NCI-H1694 (cell line): ENCODE results near the gene PLEKHA7.
"Not testable (repeated sequence)": the region's sequence is repeated elsewhere in the genome, so short reads cannot be mapped to it uniquely, and the experiment has no call there.

ENCODE experiments used
- DNase-seq: peaks from one replicate; lab custom pipeline; 2025; lab: John Stamatoyannopoulos, UW

Gene PLEKHA7

GRCh38 chr11:16977994-16978315, 36.3 kb downstream of the PLEKHA7 start:
- no peak for DNase-seq

- DNase-seq = no peak
These were observed 36.8 kb downstream of the PLEKHA7 start for GRCh38 chr11:16977136-16977993.

- no peak for DNase-seq
These were observed 37.8 kb downstream of the PLEKHA7 start for GRCh38 chr11:16976379-16976778.

GRCh38 chr11:16975906-16976305, 38.3 kb downstream of the PLEKHA7 start:
- no peak for DNase-seq

- no peak for DNase-seq
These were observed 40.8 kb downstream of the PLEKHA7 start for GRCh38 chr11:16973338-16973964.

- no peak for DNase-seq
These were observed 44.9 kb downstream of the PLEKHA7 start for GRCh38 chr11:16969010-16969999.

- DNase-seq = no peak
These were observed 46.0 kb downstream of the PLEKHA7 start for GRCh38 chr11:16968196-16968595.

GRCh38 chr11:16966930-16967671, 47.1 kb downstream of the PLEKHA7 start:
- DNase-seq = no peak

- DNase-seq = no peak
These were observed 49.7 kb downstream of the PLEKHA7 start for GRCh38 chr11:16964501-16964900.

GRCh38 chr11:16963316-16963876, 50.8 kb downstream of the PLEKHA7 start:
- DNase-seq = no peak

GRCh38 chr11:16962589-16962988, 51.6 kb downstream of the PLEKHA7 start:
- DNase-seq = not testable (repeated sequence)

- no peak for DNase-seq
These were observed 52.1 kb downstream of the PLEKHA7 start for GRCh38 chr11:16962146-16962545.

- DNase-seq = no peak
These were observed 54.0 kb downstream of the PLEKHA7 start for GRCh38 chr11:16960250-16960649.

GRCh38 chr11:16959602-16960001, 54.6 kb downstream of the PLEKHA7 start:
- DNase-seq = no peak

GRCh38 chr11:16958833-16959232, 55.4 kb downstream of the PLEKHA7 start:
- no peak for DNase-seq

GRCh38 chr11:16956538-16957153, 57.6 kb downstream of the PLEKHA7 start:
- DNase-seq = no peak

GRCh38 chr11:16953663-16954062, 60.6 kb downstream of the PLEKHA7 start:
- no peak for DNase-seq

- DNase-seq = no peak
These were observed 67.5 kb downstream of the PLEKHA7 start for GRCh38 chr11:16946477-16947282.

GRCh38 chr11:16945671-16946469, 68.3 kb downstream of the PLEKHA7 start:
- DNase-seq = peak; percentile 50
